OCI-LY3 (cell line): ENCODE measurements around the gene AGO3.

ENCODE experiments used
- H2AFZ ChIP-seq: fragments of 200-600, 300-600 bp; shearing (Covaris generic); 2 replicates; pipeline ENCODE4 v1.6.0; 2014; ENCODE audit warnings: antibody characterized with exemption, low read depth, low read length
- H3K27ac ChIP-seq: fragments of 200-600, 300-600 bp; sonication (generic); 2 replicates; pipeline ENCODE4 v1.5.1; 2014; ENCODE audit warnings: mild to moderate bottlenecking, low read length, moderate library complexity, mixed read lengths
- H3K27me3 ChIP-seq: fragments of 200-600, 300-600 bp; sonication (generic); 2 replicates; pipeline ENCODE4 v1.6.1; 2014; ENCODE audit warnings: low read depth, low read length, mixed read lengths
- H3K36me3 ChIP-seq: fragments of 200-600, 300-600 bp; sonication (generic); replicated peaks from 2 replicates; pipeline ENCODE3; 2014; ENCODE audit warnings: low read depth, low read length, mixed read lengths
- H3K4me1 ChIP-seq: fragments of 300-600, 200-600 bp; sonication (generic); 2 replicates; pipeline ENCODE4 v1.6.1; 2014; ENCODE audit warnings: low read length, mixed read lengths
- H3K4me2 ChIP-seq: fragments of 200-600, 300-600 bp; sonication (generic); 2 replicates; pipeline ENCODE4 v1.6.1; 2014; ENCODE audit warnings: low read length, mixed read lengths
- H3K4me3 ChIP-seq: fragments of 300-600, 200-600 bp; sonication (generic); 2 replicates; pipeline ENCODE4 v1.5.1; 2014; ENCODE audit warnings: antibody characterized with exemption, mild to moderate bottlenecking, low read length, moderate library complexity
- H3K79me2 ChIP-seq: fragments of 300-600, 200-600 bp; shearing (Covaris generic); 2 replicates; pipeline ENCODE4 v1.6.1; 2014; ENCODE audit warnings: mild to moderate bottlenecking, low read length, mixed read lengths
- H3K9ac ChIP-seq: fragments of 300-600, 200-600 bp; shearing (Covaris generic); 2 replicates; pipeline ENCODE4 v1.6.0; 2014; ENCODE audit warnings: mild to moderate bottlenecking, low read length, moderate library complexity
- H3K9me3 ChIP-seq: fragments of 200-600, 300-600 bp; shearing (Covaris generic); 2 replicates; pipeline ENCODE4 v1.6.1; 2014; ENCODE audit warnings: low read length, mixed read lengths; ENCODE audit not compliant: insufficient read depth
- H4K20me1 ChIP-seq: fragments of 200-600, 300-600 bp; sonication (generic); 2 replicates; pipeline ENCODE4 v1.6.1; 2016; ENCODE audit warnings: low read length, mixed read lengths; ENCODE audit not compliant: insufficient read depth
- EZH2phosphoT487 ChIP-seq: fragments of 200-600 bp; shearing (Covaris generic); IDR thresholded peaks from 2 replicates; pipeline ENCODE4 v1.6.1; 2018; ENCODE audit warnings: antibody characterized with exemption, mixed run types, low read depth
- TF ChIP-seq, protein P1 (sequence below): fragments of 200-600, 300-600 bp; sonication (generic); IDR thresholded peaks from 2 replicates; pipeline ENCODE4 v1.5.1; 2014; ENCODE audit warnings: antibody characterized with exemption, low read length, low read depth

AGO3 gene

DNA sequence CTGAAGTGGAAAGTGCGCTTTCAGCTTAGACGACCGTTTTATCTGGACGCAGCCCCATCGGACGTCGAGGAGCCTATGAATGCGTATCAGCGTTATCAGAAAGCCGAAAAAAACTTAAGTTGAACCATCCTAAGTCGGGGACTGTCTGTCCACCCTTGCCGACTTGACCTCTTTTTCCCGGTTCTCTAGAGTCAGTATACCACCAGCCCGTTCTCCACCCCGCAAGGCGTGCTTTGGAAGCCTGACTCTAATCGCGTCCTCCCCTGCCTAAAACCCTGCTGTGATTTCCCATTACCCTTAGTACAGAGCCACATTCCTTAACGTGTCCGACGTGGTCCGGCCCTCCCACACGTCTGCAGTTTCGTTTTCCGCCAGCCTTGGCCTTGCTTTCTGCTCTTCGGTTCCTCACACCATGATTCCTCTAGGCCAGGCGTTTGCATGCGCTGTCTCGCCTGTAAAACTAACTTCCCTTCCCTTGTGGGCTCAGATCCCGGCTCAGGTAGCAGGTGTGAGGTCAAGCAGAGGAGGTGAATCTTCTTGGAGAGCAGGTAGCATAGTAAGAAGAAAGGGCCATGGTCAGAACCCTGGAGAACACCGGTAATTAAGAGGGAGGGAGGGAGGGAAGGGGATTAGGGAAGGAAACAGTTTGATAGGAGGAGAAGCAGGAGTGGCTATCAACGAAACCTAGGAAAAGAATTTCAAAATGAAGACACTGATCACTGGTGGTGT is 158.7 kb downstream of the AGO3 start:
- TF ChIP-seq EZH2phosphoT487: no peak
- TF ChIP-seq, protein P1, sequence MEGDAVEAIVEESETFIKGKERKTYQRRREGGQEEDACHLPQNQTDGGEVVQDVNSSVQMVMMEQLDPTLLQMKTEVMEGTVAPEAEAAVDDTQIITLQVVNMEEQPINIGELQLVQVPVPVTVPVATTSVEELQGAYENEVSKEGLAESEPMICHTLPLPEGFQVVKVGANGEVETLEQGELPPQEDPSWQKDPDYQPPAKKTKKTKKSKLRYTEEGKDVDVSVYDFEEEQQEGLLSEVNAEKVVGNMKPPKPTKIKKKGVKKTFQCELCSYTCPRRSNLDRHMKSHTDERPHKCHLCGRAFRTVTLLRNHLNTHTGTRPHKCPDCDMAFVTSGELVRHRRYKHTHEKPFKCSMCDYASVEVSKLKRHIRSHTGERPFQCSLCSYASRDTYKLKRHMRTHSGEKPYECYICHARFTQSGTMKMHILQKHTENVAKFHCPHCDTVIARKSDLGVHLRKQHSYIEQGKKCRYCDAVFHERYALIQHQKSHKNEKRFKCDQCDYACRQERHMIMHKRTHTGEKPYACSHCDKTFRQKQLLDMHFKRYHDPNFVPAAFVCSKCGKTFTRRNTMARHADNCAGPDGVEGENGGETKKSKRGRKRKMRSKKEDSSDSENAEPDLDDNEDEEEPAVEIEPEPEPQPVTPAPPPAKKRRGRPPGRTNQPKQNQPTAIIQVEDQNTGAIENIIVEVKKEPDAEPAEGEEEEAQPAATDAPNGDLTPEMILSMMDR: no peak
- H4K20me1 ChIP-seq: no peaks in the 10 kb centered on the region
- no peak overlapping the region for H2AFZ ChIP-seq
- H3K4me1 ChIP-seq: no peaks in the 10 kb centered on the region
- peaks cover 11% of the 10 kb centered on the region for H3K36me3 ChIP-seq
- no peaks in the 10 kb centered on the region for H3K27me3 ChIP-seq
- peak overlapping the region; percentile 97 for H3K4me2 ChIP-seq
- H3K4me3 ChIP-seq: peak overlapping the region; percentile 93
- H3K79me2 ChIP-seq: peaks cover 16% of the 10 kb centered on the region
- no peak overlapping the region for H3K27ac ChIP-seq
- H3K9me3 ChIP-seq: no peaks in the 10 kb centered on the region
- H3K9ac ChIP-seq: peak overlapping the region; percentile 71

DNA sequence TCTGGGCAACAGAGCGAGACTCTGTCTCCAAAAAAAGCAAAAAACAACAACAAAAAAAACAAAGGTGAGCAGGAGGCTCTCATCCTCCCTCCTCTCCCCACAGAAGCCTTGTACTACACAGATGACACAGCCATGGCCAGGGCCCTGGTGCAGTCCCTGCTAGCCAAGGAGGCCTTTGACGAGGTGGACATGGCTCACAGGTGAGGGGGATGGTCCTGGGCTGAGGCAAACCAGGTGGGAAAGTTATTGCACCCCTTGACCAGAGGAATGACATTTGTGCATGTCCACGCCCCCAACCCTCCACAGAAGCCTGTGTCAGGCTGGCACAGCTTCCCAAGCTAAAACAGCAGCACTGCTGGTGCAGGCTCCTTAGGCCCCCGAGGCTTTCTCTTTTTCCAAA is 160.2 kb downstream of the AGO3 start:
- TF ChIP-seq, protein P1: no peak
- no peak for TF ChIP-seq EZH2phosphoT487
- Histone ChIP-seq H3K27me3 (no peaks in the 10 kb centered on the region), H3K9me3 (no peaks in the 10 kb centered on the region), H3K36me3 (peaks cover 11% of the 10 kb centered on the region), H3K27ac (no peak overlapping the region), H4K20me1 (no peaks in the 10 kb centered on the region), H3K9ac (no peak overlapping the region), H3K4me2 (no peak overlapping the region), H2AFZ (no peak overlapping the region), H3K4me1 (no peaks in the 10 kb centered on the region), H3K79me2 (peaks cover 16% of the 10 kb centered on the region), H3K4me3 (no peak overlapping the region)

DNA sequence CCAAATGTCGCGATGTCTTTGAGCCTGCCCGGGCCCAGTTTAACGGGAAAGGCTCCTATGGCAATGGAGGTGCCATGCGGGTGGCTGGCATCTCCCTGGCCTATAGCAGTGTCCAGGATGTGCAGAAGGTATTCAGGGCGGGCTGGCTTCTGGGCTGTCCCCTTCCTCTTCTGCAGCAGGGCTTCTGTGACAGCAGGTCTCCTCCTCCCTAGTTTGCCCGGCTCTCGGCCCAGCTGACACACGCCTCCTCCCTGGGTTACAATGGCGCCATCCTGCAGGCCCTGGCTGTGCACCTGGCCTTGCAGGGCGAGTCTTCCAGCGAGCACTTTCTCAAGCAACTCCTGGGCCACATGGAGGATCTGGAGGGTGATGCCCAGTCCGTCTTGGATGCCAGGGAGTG is 160.8 kb downstream of the AGO3 start:
- H3K4me2 ChIP-seq: no peak overlapping the region
- no peaks in the 10 kb centered on the region for H4K20me1 ChIP-seq

DNA sequence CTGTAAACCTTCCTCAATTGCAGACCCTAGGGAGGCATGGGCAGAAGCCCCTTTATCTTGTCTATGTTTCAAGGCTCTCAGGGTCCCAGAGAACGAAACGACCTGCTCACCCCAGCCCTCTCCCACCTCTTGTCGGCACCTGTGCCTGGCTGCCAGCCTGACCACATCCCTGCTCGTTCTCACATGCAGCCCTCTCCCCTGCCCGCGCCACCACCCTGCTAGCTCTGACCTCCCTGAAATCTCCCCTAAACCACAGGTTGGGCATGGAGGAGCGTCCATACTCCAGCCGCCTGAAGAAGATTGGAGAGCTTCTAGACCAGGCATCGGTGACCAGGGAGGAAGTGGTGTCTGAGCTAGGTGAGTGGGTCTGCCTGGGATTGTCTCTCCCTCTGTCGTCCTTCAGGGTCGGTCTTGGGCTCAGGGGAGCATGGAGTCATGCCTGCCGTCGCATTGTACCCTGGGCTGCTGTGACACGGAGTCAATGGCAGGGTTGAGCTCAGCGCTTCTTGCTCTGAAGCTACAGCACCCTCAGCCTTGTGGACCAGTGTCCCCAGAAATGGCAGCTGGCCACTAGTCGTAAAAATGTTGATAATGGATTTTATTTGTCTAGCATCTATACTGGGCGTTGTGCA is 161.4 kb downstream of the AGO3 start:
- Histone ChIP-seq H3K9ac (no peak overlapping the region), H3K4me3 (no peak overlapping the region), H3K9me3 (no peaks in the 10 kb centered on the region), H3K36me3 (peaks cover 11% of the 10 kb centered on the region), H3K79me2 (peaks cover 16% of the 10 kb centered on the region), H4K20me1 (no peaks in the 10 kb centered on the region), H3K4me2 (no peak overlapping the region), H2AFZ (no peak overlapping the region), H3K4me1 (no peaks in the 10 kb centered on the region), H3K27ac (no peak overlapping the region), H3K27me3 (no peaks in the 10 kb centered on the region)
- no peak for TF ChIP-seq EZH2phosphoT487
- TF ChIP-seq, protein P1: no peak

More for the DNA sequence above, 160.8 kb downstream of the AGO3 start:
- peaks cover 11% of the 10 kb centered on the region for H3K36me3 ChIP-seq
- H2AFZ ChIP-seq: no peak overlapping the region
- no peak overlapping the region for H3K4me3 ChIP-seq
- no peak overlapping the region for H3K9ac ChIP-seq
- TF ChIP-seq, protein P1: no peak
- no peak for TF ChIP-seq EZH2phosphoT487
- no peaks in the 10 kb centered on the region for H3K4me1 ChIP-seq
- H3K27ac ChIP-seq: no peak overlapping the region
- H3K79me2 ChIP-seq: peaks cover 16% of the 10 kb centered on the region
- H3K9me3 ChIP-seq: no peaks in the 10 kb centered on the region
- H3K27me3 ChIP-seq: no peaks in the 10 kb centered on the region
